SH-SY5Y (cell line): ENCODE measurements around the gene PBX1.

Source experiments
- GATA2 ChIP-seq: IDR thresholded peaks from 2 replicates; pipeline ENCODE4 v1.6.1; 2011; ENCODE audit warnings: mild to moderate bottlenecking, low read depth, low read length
- GATA3 ChIP-seq: IDR thresholded peaks from 2 replicates; pipeline ENCODE4 v1.6.1; 2011; ENCODE audit warnings: low read depth, mild to moderate bottlenecking, low read length, moderate library complexity

DNA sequence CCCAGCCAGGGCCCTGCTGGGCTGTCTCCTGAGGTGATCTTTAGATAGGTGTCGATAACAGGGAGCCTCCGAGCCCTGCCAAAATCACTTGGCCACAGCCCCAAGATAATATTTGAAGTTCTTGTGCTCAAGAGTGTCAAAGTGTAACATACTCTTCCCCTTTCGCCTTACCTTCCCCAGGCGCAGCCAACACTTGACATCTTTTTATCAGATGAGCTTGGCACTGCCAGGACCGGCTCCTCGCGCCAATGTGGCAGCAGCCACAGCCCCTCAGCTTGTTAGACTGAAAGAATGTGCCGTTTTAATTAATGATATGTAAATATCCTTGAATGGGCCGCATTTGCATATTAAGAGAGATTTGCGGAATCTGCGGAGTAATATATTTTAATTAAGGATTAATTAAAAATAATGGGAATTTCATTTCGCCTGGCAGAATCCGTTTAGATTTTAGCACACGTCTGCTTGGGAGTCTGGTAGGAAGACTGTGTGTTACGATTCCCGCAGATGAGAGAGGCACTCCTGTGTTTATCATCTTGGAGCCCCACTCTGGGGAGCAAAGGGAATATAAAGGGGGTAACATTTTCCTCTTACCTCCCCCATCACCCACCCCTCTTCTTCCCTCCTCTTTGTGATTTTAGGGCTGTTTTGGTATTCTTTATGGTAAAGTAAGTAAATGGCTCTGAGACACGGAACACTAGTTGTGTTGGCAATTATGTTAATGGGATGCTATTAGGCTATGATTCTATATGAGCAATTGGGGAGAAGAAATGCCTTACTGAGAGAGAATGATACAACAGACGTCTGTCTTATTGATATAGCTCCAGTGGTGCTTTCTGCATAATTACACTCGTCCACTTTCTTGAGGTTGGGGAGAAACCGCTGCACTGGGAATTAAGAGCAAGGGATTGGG is 109.8 kb downstream of the PBX1 start:
- no peak for TF ChIP-seq GATA2
- no peak for TF ChIP-seq GATA3
